Left renal cortex interstitium (tissue), 4 donors: Measurements from ENCODE around the gene LCK. TPM values are rescaled to one million over a fixed set of nuclear protein-coding genes. Genes with fewer than 3 reads are reported as not detected.
A peak's percentile ranks its signal among the peaks of the same experiment; 100 is the strongest.
"Not testable (repeated sequence)": the region's sequence is repeated elsewhere in the genome, so short reads cannot be mapped to it uniquely, and the experiment has no call there.

ENCODE experiments used
- DNase-seq, 4 donors: peaks; one replicate each; pipeline ENCODE4 v3.0.0-alpha.2; 2013; ENCODE audit warnings: low read depth in 4 of 4, low spot score in 2 of 4, missing footprints in 1 of 4
- polyA plus RNA-seq, 4 donors: library from polyadenylated mRNA; unstranded; fragments of 120-200 nt; gene quantifications; one replicate each; pipeline ENCODE4 v1.2.1, GENCODE V29; 2013; ENCODE audit not compliant: insufficient read length in 4 of 4

LCK gene
- polyA plus RNA-seq, 4 donors = 4.3 to 6.9 (median 6.1) TPM

DNA sequence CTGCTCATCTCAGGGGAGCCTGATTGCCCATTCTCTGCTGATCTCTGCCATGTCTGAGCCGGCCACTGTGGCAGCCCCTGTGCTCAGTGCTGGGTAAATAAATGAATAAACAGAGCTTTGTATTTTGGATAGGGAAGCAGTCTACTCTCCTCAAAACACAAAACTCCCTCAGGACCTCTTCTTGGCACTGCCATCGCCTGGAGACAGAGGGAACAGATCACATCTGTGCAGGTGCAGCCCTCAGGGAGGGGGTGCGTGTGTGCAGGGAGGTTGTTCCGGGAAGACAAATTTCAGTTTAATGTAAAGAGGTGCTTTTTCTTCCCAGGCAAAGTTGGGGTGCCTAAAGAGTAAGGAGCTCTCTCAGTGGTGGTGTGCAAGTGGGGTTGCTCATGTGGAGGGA lies 11.7 kb upstream of the LCK start:
- no peak for DNase-seq

DNA sequence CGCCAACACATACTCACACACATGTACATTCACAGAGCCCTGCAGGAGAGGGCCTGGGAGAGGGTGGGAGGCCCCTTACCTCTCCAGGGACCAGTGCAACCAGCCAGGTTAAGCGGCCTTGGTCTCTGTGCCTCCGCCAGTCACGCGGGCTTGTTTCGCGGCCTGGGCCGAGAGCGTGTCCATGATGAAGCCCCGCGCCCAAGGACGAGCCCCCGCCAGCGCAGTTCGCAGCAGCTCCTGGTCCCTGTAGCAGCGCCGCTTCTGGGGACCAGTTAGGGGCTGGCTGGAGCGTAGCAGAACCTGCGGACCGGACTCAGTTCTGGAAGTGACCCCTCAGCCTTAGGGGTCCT lies 11.3 kb upstream of the LCK start:
- no peak for DNase-seq

DNA sequence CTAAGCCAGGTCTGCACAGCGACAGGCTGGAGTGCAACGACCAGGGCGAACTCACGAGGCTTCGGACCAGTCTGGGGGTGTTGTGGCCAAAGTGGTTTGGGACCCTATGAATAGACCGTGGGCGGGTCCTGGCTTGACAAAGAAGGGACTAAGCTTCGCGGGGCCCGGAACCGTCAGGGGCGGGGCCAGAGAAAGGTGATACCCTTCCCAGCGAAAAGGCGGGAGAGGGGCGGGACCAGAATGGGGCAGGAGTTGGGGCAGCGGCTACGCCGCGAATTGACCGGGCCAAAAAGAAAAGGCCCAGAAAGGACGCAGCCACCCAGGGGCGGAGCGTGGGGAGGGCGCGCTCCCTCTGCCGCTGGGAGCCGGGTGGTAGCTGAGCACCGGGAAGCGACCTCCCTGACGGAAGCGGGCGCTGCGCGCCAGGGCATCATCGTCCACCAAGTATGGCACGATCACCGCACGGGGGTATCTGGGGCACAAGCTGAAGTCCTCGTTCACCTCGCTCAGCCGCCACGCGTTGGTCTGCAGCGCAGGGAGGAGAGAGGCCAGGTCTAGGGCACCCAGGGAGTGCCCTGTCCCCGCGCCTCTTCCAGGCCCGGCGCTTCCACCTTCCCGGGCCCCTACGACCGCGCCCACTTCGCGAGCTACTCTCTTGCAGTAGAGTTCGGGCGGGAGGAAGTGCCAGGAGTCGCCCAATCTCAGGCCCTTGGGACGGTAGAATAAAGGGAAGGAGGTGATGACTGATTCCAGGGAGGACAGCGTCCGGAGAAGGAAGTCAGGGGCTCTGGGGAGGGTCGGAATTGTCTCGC lies 10.7 kb upstream of the LCK start:
- peak in 1 of 4 donors; percentile 74 for DNase-seq

DNA sequence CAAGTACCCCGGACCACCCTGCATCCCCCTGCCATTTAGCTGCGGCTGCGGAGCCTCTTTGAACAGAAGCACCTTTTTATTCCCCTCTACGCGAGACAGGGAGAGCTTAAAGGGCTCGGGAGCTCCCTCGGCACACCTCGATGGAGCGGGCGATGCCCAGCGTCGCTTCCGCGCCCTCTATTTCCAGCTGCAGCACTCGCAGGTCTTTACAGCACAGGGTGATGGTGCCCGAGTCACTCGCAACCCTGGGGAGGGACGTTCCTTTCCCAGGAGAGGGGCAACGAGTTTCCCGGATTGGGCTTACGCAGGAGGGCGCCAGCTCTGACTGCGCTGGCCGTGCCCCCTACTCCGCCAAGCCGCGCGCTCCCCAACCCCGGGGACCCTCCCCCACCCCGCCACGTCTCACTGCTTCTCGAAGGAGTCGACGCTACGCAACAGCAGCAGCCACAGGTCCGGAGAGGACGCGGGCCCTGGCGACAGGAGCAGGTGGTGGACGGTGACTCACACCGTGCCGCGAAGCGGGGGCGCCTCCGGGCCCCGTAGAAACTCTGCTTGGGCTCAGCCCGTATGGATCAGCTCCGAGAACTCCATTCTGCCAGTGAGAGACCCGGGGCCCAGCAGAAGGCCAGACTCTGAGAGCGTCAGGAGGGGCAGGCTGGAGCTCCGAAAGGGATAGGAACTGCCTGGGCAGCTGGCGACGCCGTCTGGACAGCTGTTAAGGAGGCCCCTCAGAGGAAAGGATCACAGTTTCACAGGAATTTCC lies 9.9 kb upstream of the LCK start:
- DNase-seq = peak in 1 of 4 donors; percentile 52

DNA sequence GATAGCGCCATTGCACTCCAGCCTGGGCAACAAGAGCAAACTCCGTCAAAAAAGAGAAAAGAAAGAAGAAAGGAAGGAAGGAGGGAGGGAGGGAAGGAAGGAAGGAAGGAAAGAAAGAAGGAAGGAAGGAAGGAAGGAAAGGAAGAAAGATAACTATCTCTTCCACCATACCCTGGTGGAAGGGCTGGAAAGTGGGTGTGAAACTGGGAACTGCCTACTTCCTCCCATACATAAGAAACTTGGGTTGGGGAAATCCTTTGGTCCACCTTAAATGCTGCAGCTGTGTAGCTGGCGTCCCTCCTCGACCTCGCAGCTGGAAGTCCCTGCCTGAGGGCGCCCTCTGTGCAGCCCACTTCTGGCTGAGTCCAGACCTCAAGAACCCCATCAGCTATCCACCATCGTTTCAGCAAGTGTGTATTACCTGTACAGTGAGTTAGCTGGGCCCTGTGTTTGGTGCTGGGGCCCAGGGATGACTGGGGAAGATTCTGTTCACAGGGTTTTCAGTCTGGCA lies 8.7 kb upstream of the LCK start:
- no peak for DNase-seq

DNA sequence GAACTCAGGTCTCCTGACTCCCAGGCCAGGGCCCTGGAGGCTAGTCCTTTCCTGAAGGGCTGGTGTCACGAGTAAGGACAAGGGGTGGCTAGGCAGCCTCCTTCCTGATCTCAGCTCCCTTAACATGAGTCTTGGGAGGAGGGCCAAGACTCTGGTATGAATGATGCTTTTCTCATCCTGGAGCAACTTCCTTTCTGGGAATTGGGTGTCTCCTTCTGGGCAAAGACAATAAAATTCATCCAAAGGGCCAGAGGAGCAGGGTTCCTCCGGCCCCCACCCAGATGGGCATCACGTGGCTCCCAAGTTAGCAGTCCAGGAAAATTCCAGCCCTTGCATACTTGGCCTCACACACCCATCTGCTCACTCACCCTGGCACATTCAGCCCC lies 4.2 kb upstream of the LCK start, which contains the start of gene FAM167B:
Gene FAM167B, plus strand, starts transcription at position 335 of the 386 bp plus-strand sequence. CDS start 200 bp downstream, outside the sequence.
- DNase-seq = no peak

DNA sequence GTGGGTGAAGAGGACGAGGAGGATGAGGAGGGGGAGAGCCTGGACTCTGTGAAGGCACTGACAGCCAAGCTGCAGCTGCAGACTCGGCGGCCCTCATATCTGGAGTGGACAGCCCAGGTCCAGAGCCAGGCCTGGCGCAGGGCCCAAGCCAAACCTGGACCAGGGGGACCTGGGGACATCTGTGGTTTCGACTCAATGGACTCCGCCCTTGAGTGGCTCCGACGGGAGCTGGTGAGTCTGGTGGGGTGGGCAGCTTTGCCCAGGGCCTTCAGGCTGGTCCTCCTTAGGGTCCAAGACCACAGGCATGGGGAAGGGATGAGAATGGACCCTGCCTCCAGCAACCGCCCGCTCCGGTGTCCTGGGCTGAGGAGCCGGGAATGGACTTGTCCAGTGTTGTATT lies 3.6 kb upstream of the LCK start:
- no peak for DNase-seq

DNA sequence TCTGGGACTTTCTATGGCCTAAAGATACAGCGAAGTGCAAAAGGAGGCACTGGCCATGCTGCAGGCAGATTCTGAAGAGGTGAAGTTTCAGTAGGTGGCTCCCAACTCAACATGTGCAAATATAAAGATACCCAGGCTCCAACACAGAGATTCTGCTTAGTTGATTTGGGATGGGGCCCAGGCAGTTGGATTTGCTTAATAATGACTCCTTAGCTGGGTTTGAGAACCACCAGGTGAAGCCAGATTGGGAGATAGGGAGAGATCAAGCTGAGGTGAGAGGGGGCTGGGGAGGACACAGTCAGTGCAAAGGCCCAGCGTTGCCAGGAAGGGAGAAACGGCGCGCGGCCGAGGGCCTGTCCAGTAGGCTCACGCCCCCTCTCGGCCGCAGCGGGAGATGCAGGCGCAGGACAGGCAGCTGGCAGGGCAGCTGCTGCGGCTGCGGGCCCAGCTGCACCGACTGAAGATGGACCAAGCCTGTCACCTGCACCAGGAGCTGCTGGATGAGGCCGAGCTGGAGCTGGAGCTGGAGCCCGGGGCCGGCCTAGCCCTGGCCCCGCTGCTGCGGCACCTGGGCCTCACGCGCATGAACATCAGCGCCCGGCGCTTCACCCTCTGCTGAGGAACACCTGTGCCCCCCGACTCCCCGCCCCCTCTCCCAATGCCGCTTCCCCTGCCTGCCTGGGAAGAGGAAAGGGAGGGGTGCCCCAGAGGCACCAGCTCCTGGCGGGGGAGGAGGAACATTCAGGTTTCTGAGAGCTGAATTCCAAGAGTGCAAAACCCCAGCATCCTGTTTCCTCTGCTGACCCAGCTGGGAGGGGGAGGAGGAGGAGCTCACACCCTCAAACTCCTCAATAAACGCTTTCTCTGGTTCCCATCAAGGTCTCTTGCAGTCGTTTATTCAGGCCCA lies 2.8 kb upstream of the LCK start:
- no peak for DNase-seq

DNA sequence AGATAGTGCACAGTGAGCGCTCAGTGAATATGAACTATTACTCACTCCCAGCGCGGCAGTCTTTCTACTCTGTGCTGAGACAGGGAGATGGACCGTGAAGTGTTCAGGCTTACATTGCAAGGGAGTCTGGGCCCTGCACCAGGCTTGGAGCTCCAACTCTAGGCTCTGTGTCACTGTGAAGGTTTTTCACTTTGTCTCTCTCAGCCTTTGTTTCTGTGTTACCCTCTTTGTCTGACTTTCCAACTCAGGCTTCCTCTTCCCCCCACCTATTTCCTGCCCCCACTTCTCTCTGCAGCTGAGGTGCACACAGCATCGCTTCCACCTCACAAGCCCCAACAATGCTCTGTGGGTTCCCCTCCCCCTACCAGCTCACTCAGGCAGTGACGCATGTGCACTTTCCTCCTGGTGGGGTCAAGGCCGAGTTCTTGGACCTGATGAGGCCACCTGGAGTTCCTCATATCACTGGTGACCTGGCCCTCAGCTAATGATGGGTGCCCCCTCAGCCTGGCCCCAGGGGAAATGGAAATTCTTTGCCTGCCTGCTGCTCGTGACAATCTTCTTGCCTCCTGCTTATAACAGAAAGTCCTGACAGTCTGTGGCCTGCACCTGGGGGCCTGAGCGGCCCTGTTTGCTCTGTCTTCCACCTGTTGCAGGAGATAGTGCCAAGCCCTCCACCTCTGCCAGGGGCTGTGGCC lies 1.1 kb upstream of the LCK start:
- no peak for DNase-seq

DNA sequence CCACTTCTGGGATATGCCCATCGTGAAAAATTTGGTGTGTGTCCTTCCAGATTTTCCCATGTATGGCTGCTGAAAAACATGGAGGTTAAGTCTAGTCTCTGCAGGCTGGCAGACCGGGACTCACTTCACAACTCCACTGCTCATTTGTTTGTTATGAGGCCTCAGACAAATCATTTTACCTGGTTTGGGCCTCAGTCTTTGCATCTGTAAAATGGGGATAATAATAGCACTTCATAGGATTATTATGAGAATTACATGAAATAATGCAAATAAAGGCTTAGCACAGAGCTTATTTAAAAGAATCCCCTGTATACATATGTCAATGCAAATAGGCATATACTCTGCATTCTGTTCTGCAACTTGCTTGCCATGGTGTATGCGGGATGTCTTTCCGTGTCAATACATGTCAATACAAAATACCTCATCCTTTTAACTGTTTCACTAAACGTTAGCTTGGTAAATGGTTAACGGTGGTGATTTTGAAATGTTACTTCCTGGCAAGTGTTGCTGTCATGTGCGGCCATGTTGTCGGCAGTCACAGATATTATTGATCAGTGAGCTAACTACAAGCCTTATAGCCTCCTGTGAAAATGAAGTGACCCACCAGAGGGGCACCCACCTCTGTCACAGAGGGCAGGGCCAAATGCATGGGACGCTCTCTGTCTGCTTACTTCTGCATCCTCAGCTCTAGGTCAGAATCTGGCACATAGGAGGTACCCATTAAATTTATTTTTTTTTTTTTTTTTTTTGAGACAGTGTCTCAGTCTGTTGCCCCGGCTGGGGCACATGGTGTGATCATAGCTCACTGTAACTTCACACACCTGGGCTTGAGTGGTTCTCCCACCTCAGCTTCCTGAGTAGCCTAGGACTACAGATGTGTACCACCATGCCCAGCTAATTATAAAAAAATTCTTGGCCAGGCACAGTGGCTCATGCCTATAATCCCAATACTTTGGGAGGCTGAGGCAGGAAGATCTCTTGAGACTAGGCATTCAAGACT lies 4.3 kb downstream of the LCK start:
- DNase-seq = no peak

DNA sequence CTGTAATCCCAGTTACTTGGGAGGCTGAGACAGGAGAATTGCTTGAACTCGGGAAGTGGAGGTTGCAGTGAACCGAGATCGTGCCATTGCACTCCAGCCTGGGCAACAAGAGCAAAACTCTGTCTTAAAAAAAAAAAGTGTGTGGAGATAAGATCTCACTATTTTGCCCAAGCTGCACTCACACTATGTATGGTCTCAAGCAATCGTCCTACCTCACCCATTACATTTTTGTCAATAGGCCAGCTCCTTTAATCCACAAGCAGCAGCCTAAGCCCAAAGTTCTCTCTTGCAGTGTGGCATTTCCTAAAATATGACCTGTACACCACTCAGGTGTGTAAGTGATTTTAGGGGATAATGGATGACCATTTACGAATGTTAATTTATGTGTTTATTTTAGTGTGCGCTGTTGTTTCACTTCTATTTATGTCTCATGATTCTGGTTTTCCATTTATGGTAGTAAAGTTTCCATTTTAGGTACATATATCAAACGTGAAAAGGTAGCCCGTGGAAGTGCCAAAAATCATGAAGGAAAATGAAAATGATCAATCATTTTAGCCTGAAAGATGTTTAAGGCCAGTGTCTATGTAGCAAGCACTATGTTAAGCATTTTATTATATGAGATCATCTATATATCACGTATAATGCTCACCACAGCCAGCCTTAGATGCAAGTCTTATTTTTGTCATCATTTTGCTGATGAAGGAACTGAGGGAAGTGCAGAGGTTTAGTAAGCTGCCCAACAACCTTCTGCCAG lies 5.6 kb downstream of the LCK start:
- no peak for DNase-seq

DNA sequence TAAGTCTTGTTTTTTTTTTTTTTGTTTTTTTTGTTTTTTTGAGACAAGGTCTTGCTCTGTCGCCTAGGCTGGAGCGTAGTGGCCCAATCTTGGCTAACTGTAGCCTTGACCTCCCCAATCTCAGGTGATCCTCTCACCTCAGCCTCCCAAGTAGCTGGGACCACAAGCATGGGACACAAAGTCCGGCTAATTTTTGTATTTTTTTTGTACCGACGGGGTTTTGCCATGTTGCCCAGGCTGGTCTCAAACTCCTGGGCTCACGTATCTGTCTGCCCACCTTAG lies 6.1 kb downstream of the LCK start:
- DNase-seq = no peak

DNA sequence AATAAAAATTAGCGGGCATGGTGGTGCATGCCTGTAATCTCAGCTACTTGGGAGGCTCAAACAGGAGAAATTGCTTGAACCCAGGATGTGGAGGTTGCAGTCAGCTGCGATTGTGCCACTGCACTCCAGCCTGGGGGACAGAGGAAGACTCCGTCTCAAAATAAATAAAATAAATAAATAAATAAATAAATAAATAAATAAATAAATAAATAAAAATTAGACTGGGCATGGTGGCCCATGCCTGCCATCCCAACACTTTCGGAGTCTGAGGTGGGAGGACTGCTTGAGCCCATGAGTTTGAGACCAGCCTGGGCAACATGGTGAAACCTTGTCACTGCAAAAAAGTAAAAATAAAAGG lies 12.2 kb downstream of the LCK start:
- DNase-seq = not testable (repeated sequence)

DNA sequence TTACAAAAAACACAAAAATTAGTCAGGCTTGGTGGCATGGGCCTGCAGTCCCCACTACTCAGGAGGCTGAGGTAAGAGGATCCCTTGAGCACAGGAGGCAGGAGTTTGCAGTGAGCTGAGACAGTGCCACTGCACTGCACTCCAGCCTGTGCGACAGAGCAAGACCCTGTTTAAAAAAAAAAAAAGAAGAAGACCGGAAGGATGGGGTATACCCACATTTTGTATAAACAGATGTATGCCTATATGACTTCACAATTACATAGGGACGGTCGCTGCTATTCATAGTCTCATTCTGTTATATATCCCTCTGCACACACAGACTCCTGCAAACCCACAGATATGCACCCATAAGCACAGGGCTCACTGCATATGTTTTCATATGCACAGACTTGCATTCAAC lies 12.7 kb downstream of the LCK start:
- no peak for DNase-seq

DNA sequence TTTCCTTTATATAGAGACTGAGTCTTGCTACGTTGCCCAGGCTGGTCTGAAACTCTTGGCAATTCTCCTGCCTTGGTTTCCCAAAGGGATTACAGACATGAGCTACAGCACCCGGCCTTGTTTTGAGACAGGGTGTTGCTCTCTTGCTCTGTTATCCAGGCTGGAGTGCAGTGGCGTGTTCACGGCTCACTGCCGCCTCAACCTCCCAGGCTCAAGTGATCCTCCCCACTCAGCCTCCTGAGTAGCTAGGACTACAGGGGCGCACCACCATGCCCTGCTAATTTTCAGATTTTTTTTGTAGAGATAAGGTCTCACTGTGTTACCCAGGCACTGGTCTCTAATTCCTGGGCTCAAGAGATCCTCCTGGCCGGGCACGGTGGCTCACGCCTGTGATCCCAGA lies 14.8 kb downstream of the LCK start:
- DNase-seq = no peak

DNA sequence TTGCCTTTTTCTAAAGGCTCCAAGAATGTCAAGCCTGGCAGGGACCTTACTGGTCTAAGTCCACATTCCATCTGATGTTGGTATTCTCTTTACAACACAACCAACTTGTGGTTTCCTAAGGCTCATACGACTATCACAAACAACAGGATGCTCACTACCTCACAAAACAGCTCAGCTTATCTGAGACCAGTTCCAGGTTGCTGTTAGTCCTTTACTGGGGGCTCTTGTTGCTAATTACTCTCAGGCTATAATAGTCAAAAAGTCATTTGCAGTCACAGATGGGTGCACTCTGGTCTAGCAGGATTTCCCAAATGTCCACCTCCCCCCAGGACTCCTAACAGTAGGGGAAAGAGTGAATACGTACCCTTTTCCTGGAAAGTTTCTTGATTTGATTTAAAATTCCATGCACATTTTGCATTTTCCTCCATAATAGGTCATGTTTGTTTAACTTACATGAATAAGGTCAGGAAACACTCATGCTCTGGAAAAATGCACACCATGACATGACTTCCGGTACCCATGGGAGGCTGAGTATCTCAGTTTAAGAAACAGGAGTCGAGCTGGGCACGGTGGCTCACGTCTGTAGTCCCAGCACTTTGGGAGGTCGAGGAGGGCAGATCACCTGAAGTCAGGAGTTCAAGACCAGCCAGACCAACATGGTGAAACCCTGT lies 16.0 kb downstream of the LCK start:
- no peak for DNase-seq

DNA sequence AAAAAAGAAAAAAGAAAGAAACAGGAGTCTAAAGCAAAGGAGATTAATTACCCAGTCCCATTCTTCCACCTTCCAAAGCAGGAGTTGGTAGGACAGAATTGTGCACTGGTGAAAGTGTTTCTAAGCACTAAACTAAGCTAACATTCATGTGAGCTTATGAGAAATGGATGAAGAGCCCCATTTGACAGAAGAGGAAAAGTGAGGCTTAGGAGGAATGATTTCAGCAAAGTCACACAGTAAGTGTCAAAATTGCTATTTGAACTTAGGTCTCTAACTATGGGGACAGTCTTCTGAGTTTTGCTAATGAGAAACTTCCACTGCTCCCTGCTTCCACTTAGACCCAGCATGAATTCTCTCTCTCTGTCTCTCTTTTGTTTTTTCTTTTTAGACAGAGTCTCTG lies 18.7 kb downstream of the LCK start:
- DNase-seq = no peak
